Measurements from ENCODE around the gene MET. TPM values are rescaled to one million over a fixed set of nuclear protein-coding genes. Genes with fewer than 3 reads are reported as not detected.

MET gene
- total and polyA plus RNA-seq, 2 of the 8 experiments (the other 6 are each of a cell fraction or from before 2014, with no cell fraction given), result 3.5 to 12.9 TPM

DNA sequence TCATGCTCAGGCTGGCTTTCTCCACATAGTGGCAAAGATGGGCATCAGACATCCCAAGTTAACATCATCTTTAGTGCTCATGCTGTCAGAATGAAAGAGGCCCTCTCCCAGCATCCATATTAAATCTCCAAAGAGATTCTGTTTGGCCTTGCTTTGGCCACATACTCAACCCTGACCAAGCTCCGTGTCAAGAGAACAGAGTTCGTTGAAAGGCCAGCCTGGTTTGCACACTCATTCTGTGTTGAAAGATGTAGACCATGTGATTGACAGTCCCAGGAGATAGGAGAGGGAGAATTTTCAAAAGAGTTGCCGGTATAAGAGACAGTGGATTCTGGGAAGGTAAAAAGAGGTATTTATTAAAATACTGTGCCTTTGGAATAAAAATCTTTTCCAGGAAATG lies 19.7 kb downstream of the MET start:
- Histone ChIP-seq H3K56ac (replicated peaks; ENCODE audit: insufficient read length, low read depth, low read length) (no peak overlapping the region), H3K9ac (replicated peaks in 1 of 4; ENCODE audit: extremely low read depth in 1 of 4, low read depth in 3 of 4, low read length in 3 of 4) (no peak overlapping the region), H3K79me2 (ENCODE audit: control insufficient read depth in 1 of 2, insufficient read depth in 2 of 2, low read length in 2 of 2) (no peaks in the 10 kb centered on the region), H2BK15ac (ENCODE audit: low read length) (no peak overlapping the region), H2BK12ac (ENCODE audit: low read depth, low read length) (no peak overlapping the region), H3K4ac (replicated peaks; ENCODE audit: insufficient read length, low read depth, low read length) (no peak overlapping the region), H2BK5ac (ENCODE audit: low read depth, low read length) (no peak overlapping the region), H3K14ac (ENCODE audit: insufficient read length) (no peak overlapping the region), H4K8ac (ENCODE audit: extremely low read depth, insufficient read depth, low read length) (no peak overlapping the region), H3K18ac (ENCODE audit: extremely low read depth, low read length) (no peak overlapping the region), H3K27ac (ENCODE audit: low read depth, low read length) (no peak overlapping the region), H3K27me3 (replicated peaks in 1 of 4; ENCODE audit: control insufficient read depth in 3 of 4, extremely low read depth in 1 of 4, insufficient read depth in 3 of 4, low read length in 3 of 4) (no peaks in the 10 kb centered on the region), H3K4me1 (replicated peaks in 1 of 4; ENCODE audit: control insufficient read depth in 3 of 4, insufficient read depth in 4 of 4, low read length in 3 of 4) (peaks cover 0 to 11% (median 3%) of the 10 kb centered on the region in 4 experiments; a peak in 3 of 7 replicates), H2BK20ac (ENCODE audit: low read length) (no peak overlapping the region), H3K23me2 (ENCODE audit: low read depth, low read length) (no peaks in the 10 kb centered on the region), H4K5ac (ENCODE audit: insufficient read length, low read depth, low read length) (no peak overlapping the region), H4K20me1 (replicated peaks in 1 of 2; ENCODE audit: control insufficient read depth in 1 of 2, insufficient read depth in 2 of 2, low read length in 2 of 2) (no peaks in the 10 kb centered on the region), H2BK120ac (replicated peaks; ENCODE audit: low read depth, low read length) (no peak overlapping the region), H3K23ac (ENCODE audit: insufficient read length) (no peak overlapping the region), H4K91ac (replicated peaks; ENCODE audit: insufficient read length, low read length) (no peak overlapping the region), H3K79me1 (ENCODE audit: low read depth, low read length) (no peaks in the 10 kb centered on the region), H2AK5ac (ENCODE audit: low read depth, low read length) (no peak overlapping the region), H3K36me3 (ENCODE audit: control insufficient read depth in 2 of 4, insufficient read depth in 4 of 4, low read length in 3 of 4) (no peaks in the 10 kb centered on the region), H2AFZ (ENCODE audit: low read length) (no peak overlapping the region), H3K9me3 (ENCODE audit: insufficient read depth in 2 of 2, low read depth in 1 of 2, low read length in 1 of 2) (no peaks in the 10 kb centered on the region), H3K4me2 (ENCODE audit: insufficient read depth in 1 of 2, low read depth in 2 of 2, low read length in 2 of 2) (no peak overlapping the region), H3K4me3 (ENCODE audit: extremely low read depth in 1 of 4, insufficient read depth in 2 of 4, low read depth in 3 of 4, low read length in 4 of 4) (no peak overlapping the region)
- no peak for DNase-seq (ENCODE audit: low read depth in 1 of 2, low spot score in 2 of 2)
- FAIRE-seq, result no peak
- TF ChIP-seq YY1 (IDR thresholded peaks at IDR 0.05; ENCODE audit: low read depth, low read length), result no peak
- TF ChIP-seq, protein P1, sequence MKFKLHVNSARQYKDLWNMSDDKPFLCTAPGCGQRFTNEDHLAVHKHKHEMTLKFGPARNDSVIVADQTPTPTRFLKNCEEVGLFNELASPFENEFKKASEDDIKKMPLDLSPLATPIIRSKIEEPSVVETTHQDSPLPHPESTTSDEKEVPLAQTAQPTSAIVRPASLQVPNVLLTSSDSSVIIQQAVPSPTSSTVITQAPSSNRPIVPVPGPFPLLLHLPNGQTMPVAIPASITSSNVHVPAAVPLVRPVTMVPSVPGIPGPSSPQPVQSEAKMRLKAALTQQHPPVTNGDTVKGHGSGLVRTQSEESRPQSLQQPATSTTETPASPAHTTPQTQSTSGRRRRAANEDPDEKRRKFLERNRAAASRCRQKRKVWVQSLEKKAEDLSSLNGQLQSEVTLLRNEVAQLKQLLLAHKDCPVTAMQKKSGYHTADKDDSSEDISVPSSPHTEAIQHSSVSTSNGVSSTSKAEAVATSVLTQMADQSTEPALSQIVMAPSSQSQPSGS (IDR thresholded peaks at IDR 0.05; ENCODE audit: low read length), result no peak
- TF ChIP-seq, protein P2, sequence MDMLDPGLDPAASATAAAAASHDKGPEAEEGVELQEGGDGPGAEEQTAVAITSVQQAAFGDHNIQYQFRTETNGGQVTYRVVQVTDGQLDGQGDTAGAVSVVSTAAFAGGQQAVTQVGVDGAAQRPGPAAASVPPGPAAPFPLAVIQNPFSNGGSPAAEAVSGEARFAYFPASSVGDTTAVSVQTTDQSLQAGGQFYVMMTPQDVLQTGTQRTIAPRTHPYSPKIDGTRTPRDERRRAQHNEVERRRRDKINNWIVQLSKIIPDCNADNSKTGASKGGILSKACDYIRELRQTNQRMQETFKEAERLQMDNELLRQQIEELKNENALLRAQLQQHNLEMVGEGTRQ (IDR thresholded peaks at IDR 0.05; ENCODE audit: low read length), result no peak
- TF ChIP-seq JUND (IDR thresholded peaks at IDR 0.05; ENCODE audit: low read length), result no peak
- TF ChIP-seq, protein P3, sequence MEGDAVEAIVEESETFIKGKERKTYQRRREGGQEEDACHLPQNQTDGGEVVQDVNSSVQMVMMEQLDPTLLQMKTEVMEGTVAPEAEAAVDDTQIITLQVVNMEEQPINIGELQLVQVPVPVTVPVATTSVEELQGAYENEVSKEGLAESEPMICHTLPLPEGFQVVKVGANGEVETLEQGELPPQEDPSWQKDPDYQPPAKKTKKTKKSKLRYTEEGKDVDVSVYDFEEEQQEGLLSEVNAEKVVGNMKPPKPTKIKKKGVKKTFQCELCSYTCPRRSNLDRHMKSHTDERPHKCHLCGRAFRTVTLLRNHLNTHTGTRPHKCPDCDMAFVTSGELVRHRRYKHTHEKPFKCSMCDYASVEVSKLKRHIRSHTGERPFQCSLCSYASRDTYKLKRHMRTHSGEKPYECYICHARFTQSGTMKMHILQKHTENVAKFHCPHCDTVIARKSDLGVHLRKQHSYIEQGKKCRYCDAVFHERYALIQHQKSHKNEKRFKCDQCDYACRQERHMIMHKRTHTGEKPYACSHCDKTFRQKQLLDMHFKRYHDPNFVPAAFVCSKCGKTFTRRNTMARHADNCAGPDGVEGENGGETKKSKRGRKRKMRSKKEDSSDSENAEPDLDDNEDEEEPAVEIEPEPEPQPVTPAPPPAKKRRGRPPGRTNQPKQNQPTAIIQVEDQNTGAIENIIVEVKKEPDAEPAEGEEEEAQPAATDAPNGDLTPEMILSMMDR (IDR thresholded peaks at IDR 0.05; ENCODE audit: control extremely low read depth in 1 of 3, insufficient read depth in 1 of 3, low read depth in 1 of 3, low read length in 3 of 3), result no peak
- TF ChIP-seq RBBP5 (IDR thresholded peaks at IDR 0.05; ENCODE audit: borderline replicate concordance, low read depth, low read length), result no peak
- no peak for TF ChIP-seq KDM4A (IDR thresholded peaks at IDR 0.05; ENCODE audit: low read depth, low read length, severe bottlenecking)
- TF ChIP-seq TCF12 (IDR thresholded peaks at IDR 0.05; ENCODE audit: low read depth, low read length), result no peak
- 81% methylated on average over 3 of the region's 3 CpGs; no CpG with 5 or more reads in 1 of the 2 experiments for WGBS, 2 experiments (ENCODE audit: extremely low coverage in 1 of 2, insufficient coverage in 1 of 2, insufficient read length in 1 of 2, insufficient replicate concordance in 2 of 2, low coverage in 1 of 2, low lambda C conversion rate in 2 of 2, missing lambda C conversion rate in 1 of 2)
- ChIA-PET POLR2A (ENCODE audit: partially characterized antibody) (no interaction called here), CTCF (ENCODE audit: partially characterized antibody) (interaction anchor here (0.6 kb wide), 1 partner anchor 13 kb away, joined by 3 read pairs; no protein-coding TSS in a partner anchor)
